Right ventricle myocardium superior (tissue), 1 donor: Measurements from ENCODE around the gene PHLDB2. TPM values are rescaled to one million over a fixed set of nuclear protein-coding genes. Genes with fewer than 3 reads are reported as not detected.

ENCODE experiments used
- ATAC-seq: fragments of 200-7000 bp; cut with Tn5 transposase; one replicate; pipeline ENCODE4 v1.9.1; 2020; ENCODE audit warnings: mild to moderate bottlenecking; ENCODE audit not compliant: poor library complexity
- DNase-seq: peaks from one replicate; pipeline ENCODE4 v3.0.0-alpha.2; 2020
- intact Hi-C: fragments of 100-400 bp; cut with DNase I; formaldehyde crosslinking; loops from one replicate; pipeline ENCODE4 v1.11.2; 2022
- total RNA-seq: library from RNA; stranded (reverse); fragmentation: NEBNext Ultra II Directional; extraction: Animal tissue kit (Norgen Biotek cat#: 25700); gene quantifications from one replicate; pipeline ENCODE4 v1.2.1, GENCODE V29; 2021
- donor health status: DM: no; HTN: yes; CAD: no; lungs with severe emphysema.

PHLDB2 gene
- total RNA-seq, 1 donor from 2014 or later: 122 TPM

GRCh38 chr3:111846717-111847116, 12.3 kb upstream of the PHLDB2 start:
- ATAC-seq (no peak), DNase-seq (no peak)
- intact Hi-C loops: no loop called here

GRCh38 chr3:111848283-111848682, 10.8 kb upstream of the PHLDB2 start:
- intact Hi-C loops: no loop called here
- DNase-seq (no peak), ATAC-seq (no peak)

DNA sequence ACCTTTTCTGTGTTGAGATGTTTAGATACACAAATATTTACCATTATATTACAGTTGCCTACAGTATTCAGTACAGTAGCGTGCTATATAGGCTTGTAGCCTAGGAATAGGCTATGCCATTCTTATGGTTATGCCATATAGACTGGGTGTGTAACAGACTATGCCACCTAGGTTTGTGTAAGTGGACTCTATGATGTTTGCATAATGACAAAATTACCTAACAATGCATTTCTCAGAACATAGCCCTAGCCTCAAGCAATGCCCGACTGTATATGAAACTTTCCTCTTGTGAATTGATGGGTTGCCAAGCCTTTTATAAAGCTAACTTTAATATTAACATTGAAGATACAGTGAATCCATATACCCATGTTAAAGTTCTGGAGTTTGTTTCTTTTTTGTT, 10.3 kb upstream of the PHLDB2 start:
- ATAC-seq (no peak), DNase-seq (no peak)
- intact Hi-C loops: no loop called here

DNA sequence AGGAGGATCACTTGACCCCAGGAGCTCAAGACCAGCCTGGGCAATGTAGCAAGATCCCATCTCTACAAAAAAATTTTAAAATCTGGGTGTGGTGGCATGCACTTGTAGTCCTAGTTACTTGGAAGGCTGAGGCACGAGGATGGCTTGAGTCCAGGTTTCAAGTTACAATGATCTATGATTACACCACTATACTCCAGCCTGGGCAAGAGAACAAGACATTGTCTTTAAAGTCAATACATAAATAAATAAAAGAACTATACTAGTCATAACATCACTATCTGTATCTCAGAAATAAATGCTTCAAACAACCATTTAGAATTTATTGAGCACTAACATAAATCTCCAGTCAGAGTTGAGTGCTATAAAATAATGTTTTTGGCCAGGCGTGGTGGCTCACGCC, 8.5 kb upstream of the PHLDB2 start:
- ATAC-seq: no peak
- no peak for DNase-seq
- intact Hi-C loops: no loop called here

- intact Hi-C loops: no loop called here
- ATAC-seq: peak; percentile 44
Observed at GRCh38 chr3:111851511-111851954, 7.5 kb upstream of the PHLDB2 start.

DNA sequence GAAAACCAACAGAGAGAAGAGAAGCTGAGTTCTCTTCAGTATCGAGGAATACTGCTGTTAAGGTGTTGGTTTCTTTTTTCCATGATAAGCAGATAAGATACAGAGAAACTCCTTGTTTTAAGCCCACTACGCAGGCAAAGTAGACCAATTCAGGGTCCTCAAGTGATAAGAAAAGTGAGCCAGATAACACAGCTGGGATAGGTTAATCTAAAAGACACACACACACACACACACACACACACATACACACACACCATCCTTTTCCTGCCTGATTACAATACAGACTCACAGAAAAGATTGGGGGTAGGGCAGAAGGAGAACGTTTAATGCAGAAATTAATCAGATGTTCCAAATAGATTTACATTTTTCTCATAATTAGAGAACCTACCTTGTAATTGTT, 6.5 kb upstream of the PHLDB2 start:
- intact Hi-C loops: no loop called here
- ATAC-seq (no peak), DNase-seq (no peak)

More at GRCh38 chr3:111851511-111851954, 7.5 kb upstream of the PHLDB2 start:
- no peak for DNase-seq

- ATAC-seq: no peak
- intact Hi-C loops: no loop called here
Observed at GRCh38 chr3:111853068-111853467, 6.0 kb upstream of the PHLDB2 start.

GRCh38 chr3:111854990-111855389, 4.1 kb upstream of the PHLDB2 start:
- DNase-seq (no peak), ATAC-seq (no peak)
- intact Hi-C loops: no loop called here

More at GRCh38 chr3:111853068-111853467, 6.0 kb upstream of the PHLDB2 start:
- no peak for DNase-seq

GRCh38 chr3:111856501-111856900, 2.6 kb upstream of the PHLDB2 start:
- no peak for ATAC-seq
- no peak for DNase-seq
- intact Hi-C loops: no loop called here

GRCh38 chr3:111857474-111857873, 1.6 kb upstream of the PHLDB2 start:
- ATAC-seq (no peak), DNase-seq (no peak)
- intact Hi-C loops: no loop called here

- intact Hi-C loops: no loop called here
- no peak for DNase-seq
Observed at GRCh38 chr3:111858642-111859041, 423 bp upstream of the PHLDB2 start.

DNA sequence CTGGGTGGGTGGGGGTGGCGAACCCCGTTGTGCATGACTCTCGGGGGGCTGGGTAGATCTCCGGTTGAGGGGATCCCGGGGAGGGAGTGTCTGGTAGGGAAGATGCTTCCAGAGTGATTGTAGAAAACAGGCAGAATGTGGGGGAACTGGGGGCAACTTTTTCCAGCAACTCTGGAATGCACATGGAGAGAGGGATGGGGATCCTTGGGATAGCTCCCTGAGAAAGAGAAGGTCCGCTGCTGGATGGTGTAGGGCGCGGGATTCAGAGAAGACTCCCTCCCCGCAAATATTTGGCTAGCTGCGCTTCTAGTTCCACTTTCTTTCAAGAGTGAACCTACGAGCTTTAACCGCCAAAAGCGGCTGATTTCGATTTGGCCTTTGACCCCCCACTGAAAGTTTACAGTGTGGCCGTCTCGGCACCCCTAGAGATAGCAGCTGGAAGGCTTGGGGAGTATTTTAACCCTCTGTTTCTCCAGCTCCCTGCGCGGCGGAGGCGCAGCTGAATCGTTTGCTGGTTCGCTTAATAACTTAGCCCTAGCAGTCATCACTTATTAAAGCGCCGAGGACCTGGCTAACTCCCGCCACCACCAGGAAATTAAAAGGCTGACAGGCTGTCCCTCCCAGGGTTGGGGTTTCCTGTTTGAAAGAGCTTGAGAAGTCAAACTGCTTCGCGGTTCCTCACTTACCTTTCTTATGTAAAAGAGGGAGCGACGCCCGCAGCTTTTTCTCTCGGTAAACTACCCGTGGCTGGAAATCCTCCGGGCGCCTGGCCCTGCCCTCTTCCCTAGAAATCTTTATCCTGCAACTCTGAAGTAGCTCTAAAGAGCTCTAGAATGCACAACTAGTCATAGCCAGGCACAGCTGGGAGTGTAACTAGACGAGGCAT, 1.2 kb downstream of the PHLDB2 start:
- peak; percentile 76 for ATAC-seq
- intact Hi-C loops: loop anchor here (5.0 to 10.0 kb wide), 4 partner anchors 55 to 138 kb away; no protein-coding TSS in a partner anchor
- DNase-seq: peak; percentile 81

More at GRCh38 chr3:111858642-111859041, 423 bp upstream of the PHLDB2 start:
- peak; percentile 4 for ATAC-seq

DNA sequence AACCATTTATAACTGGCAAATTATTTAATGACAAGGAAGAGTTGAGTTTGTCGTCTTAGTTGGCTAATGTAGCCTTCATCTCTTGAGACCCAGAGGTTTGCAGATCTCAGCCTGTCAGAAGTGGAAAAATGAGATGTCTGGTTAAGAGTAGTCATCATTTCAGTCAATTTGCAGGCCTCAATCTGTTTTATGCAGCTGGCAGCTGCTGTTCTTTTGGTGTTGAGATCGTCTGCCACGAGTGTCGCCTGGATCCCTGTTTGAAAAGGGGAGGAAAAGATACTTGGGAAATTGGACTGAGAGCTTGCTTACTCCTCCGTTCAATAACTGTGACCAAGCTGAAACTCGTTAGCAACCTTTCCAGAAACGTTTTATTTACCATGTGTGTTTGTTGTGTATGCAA, 2.3 kb downstream of the PHLDB2 start:
- no peak for ATAC-seq
- DNase-seq: no peak
- intact Hi-C loops: loop anchor here (5.0 to 10.0 kb wide), 4 partner anchors 53 to 139 kb away; no protein-coding TSS in a partner anchor

- intact Hi-C loops: loop anchor here (5.0 to 10.0 kb wide), 4 partner anchors 52 to 140 kb away; no protein-coding TSS in a partner anchor
- ATAC-seq (no peak), DNase-seq (no peak)
Observed at GRCh38 chr3:111862415-111862814, 3.4 kb downstream of the PHLDB2 start.

- ATAC-seq (no peak), DNase-seq (no peak)
- intact Hi-C loops: loop anchor here (5.0 to 10.0 kb wide), 4 partner anchors 52 to 141 kb away; no protein-coding TSS in a partner anchor
Observed at GRCh38 chr3:111862974-111863373, 3.9 kb downstream of the PHLDB2 start.

DNA sequence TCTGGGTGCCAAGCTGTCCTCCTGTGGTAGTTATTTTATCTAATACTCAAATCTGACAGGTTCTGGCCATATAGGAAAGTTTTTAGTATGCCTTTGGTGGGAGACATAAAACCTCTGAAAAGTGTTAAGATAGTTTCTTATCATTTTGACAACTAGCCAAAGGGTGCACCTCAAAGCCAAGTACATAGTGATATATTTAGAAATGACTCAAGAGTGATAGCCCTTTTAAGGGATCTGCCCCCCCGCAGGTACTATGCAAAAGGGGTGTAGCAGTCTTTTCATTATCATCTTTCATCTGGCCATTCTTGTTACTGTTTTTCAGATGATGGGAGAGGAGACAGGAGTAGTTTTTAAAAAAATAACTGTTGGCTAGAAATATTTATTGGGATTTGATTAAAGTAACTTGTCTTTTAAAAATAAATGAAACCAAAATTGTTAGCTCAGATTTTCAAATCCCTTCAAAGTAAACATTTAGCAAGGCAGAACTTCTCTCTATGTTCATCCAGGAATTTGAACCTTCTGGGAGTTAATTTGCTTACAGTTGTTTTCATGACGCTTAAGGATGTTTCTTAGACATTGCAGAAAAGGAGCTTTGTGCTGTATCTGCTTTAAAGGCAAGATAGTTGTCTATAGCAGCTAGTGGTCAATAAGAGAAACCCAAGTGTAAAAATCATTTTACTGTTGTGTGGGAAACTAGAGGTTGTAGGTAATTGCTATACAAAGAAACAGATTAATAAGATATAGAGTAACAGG, 5.1 kb downstream of the PHLDB2 start:
- intact Hi-C loops: loop anchor here (5.0 to 10.0 kb wide), 4 partner anchors 51 to 142 kb away; no protein-coding TSS in a partner anchor
- DNase-seq (no peak), ATAC-seq (no peak)

- ATAC-seq: peak; percentile 51
- DNase-seq: no peak
- intact Hi-C loops: loop anchor here (5.0 to 10.0 kb wide), 4 partner anchors 50 to 143 kb away; no protein-coding TSS in a partner anchor
Observed at GRCh38 chr3:111864821-111865656, 6.0 kb downstream of the PHLDB2 start.

DNA sequence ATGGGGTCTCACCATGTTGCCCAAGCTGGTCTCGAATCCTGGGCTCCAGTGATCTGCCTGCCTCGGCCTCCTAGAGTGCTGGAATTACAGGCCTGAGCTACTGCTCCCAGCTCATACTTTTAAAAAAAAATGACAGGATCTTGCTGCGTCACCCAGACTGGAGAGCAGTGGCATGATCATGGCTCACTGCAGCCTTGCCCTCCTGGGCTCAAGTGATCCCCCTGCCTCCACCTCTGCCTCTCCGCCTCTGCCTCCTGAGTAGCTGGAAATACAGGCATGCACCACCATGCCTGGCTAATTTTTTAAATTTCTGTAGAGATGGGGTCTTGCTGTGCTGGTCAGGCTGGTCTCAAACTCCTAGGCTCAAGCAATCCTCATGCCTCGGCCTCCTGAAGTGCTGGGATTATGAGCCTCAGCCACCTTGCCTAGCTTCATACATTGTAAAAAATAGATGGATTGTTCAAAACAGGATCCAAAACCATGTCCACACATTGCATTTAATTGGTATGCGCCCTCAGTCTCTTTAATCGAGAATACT, 8.9 kb downstream of the PHLDB2 start:
- intact Hi-C loops: loop anchor here (10.0 kb wide), 1 partner anchor 47 kb away; no protein-coding TSS in a partner anchor
- ATAC-seq (no peak), DNase-seq (no peak)
